GM19193 (cell line): ENCODE results near the gene PLLP.

Experiments used
- POLR2A ChIP-seq: IDR thresholded peaks from 4 replicates; pipeline ENCODE4 v1.6.1; 2011; ENCODE audit not compliant: insufficient read depth, insufficient read length; ENCODE audit errors: extremely low read depth

PLLP gene

DNA sequence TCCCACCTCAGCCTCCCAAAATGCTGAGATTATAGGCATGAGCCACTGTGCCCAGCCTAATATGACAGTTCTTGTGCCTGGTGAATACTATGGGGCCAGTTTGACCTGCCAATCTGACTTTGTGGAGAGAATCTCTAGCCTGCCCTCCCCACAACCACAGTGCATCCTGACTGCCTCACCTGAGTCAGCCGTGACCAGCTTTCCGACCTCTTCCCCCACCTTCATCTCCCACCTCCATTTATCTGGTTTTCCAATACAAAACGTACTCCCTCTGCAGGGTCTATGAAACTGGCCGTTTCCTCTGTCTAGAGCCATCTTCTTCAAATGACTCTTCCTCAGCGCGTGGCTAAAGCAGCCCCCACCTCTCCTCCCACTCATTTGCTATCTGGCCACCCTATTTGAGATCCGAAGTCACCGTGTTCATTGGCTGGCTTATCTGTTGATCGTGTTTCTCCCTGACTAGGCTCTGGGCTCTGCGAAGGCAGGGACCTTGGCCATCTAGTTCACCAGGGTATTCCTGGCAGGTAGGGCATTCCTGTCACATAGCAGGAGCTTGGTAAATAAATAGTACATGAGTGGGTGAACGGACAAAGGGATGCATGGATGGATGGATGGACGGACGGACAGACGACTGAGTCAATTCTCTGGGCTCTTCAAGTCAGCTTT lies 22.3 kb upstream of the PLLP start:
- no peak for TF ChIP-seq POLR2A

- no peak for TF ChIP-seq POLR2A
These were observed 20.8 kb upstream of the PLLP start for GRCh38 chr16:57305159-57305811.

- no peak for TF ChIP-seq POLR2A
These were observed 19.9 kb upstream of the PLLP start for GRCh38 chr16:57304169-57305061.

DNA sequence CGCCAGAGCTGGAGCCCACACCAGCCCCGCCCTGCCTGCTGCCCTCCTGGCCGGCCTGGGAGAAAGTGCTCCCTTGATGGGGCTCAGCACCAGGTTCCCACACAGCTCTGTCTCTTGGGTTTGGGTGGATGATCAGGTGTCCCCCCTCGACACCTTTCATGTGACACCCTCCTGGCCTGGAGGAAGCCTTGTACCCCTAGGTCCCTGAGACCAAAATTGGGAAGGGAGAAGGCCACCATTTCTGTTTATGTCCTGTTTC lies 19.4 kb upstream of the PLLP start:
- TF ChIP-seq POLR2A: no peak

GRCh38 chr16:57303021-57303909 lies 18.8 kb upstream of the PLLP start:
- no peak for TF ChIP-seq POLR2A

DNA sequence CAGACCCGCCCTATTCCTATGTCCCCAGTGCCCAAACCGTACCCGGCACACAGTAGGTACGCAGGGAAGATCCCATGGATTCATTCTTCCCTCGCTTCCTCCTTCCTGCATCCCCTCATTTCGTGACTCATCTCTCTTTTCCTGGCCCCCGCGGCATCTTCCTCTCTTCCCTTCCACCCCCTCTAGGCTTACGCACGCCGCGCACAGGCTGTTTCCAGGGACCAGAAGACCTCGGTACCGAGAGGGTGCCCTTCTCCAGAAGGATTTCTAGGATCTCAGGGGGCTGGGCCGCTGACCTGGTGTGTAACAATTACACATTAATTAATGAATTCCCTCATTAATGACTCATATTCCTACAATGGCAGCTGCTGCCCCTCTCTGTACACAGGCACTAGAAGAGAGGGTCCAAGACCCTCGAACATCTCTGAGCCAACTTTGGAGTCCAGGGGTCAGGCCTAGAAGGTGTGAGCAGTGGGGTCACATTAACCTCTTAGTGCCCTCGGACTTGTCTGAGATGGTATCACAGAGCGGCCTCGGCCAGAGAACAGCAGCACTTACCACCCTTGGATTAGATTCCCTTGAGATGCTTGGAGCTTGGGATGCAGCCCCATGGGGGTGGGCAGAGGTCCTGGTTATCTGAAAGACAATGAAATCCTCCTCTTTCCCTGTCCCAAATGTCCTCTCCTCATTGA lies 16.8 kb upstream of the PLLP start:
- TF ChIP-seq POLR2A: no peak

GRCh38 chr16:57300387-57301125 lies 16.1 kb upstream of the PLLP start:
- no peak for TF ChIP-seq POLR2A

DNA sequence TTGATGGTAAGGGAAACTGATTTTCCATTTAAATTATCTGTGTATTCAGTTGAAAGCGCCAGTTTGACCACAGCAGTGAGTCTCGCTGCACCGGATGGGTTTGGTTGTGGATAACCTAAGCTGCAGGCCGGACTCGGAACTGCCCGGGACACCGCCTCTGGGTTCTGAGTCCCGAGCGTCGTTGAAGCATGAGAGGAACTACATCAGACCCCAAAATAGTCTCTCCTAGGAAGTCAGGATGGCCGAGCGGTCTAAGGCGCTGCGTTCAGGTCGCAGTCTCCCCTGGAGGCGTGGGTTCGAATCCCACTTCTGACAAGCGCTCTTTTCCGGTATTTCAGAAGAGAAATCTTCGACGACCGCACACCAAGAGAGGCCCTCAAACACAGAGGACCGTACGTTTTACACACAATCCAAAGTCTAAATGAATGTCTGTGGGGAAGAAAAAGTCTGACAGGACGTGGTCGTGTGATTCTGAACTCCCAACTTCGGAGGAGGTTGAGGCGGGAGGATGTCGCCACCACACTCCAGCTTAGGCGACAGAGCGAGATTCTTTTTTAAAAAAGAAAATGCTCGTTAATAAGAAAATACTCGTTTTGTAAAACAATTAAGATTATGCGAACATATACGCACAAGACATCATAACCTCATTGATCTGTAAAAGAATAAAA lies 15.4 kb upstream of the PLLP start:
- TF ChIP-seq POLR2A: peak; percentile 32

GRCh38 chr16:57299009-57299718 lies 14.7 kb upstream of the PLLP start:
- no peak for TF ChIP-seq POLR2A

DNA sequence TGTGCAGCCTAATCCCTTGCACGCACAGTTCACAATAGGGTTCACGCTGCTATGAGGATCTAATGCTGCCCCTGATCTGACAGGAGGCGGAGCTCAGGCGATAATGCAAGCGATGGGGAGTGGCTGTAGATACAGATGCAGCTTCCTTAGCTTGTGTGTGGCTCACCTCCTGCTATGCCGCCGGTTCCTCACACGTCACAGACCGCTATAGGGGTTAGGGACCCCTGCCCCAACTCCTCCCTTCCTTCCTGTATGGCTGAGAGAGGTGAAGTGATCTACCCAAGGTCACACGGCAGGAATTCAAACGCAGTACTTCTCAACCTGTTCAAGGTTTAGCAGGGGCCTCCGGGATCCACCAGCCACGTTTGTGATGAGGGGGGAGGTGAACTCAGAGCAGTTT lies 13.4 kb upstream of the PLLP start:
- no peak for TF ChIP-seq POLR2A

DNA sequence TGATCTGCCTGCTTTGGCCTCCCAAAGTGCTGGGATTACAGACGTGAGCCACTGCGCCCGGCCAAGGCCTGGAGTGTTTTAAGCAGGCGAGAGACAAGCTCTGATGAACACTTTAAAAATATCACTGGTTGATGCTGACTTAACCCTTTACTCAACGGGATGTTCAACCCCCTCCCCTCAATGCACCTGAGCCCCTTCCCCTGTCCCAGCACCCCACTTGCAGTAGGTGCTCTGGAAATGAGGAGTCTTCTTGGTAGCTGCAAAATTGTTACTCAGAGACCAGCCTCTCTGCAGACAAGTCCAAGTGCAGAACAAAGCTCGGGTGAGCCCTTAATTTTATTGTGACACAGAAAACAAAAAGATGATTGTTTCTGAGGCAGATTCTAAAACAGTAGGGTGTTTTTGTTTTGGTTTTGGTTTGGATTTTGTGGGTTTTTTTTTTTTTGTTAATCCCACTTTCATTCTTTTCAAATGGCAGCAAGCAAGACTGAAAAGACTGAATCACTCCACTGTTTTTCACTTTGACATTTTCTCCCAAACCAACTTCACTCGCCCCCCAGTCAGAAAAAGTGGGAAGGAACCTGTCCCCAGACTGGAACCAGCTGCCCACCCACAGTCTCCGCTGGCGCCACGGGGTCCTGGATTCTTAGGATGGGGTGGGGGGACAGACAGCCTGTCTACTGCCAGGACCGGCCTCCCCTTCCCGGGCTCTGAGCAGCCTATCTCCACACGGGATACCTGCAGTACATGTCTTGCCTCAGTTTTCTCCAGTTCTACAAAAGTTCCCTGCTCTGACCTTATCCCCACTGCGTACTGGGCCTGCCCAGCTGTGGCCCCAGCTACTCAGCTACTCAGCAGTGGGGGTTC lies 5.2 kb upstream of the PLLP start:
- TF ChIP-seq POLR2A: no peak

DNA sequence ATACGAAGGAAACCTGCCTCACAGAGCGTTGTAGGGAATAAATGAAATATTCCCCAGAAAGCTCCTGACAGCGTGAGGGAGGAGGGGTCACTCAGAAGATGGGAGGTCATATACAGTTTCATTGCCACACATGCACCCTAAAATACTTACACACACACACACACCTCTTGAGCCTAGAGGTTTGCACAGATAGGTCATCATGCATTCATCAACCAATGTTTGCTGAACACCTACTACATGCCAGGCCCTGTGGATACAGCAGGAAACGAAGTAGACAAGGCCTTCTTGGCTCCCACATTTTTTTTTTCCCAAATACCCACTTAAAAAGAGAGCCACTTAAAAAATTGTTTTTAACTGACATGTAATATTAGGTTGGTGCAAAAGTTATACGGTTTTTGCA lies 907 bp upstream of the PLLP start:
- TF ChIP-seq POLR2A: no peak
